Ramos (cell line): ENCODE data around the gene BPIFB2.
"Not testable (repeated sequence)": the region's sequence is repeated elsewhere in the genome, so short reads cannot be mapped to it uniquely, and the experiment has no call there.

ENCODE experiments used
- in situ Hi-C: fragments of 300-500 bp; cut with MboI; formaldehyde crosslinking; loops from one replicate; pipeline ENCODE4 v1.14.3; 2022; ENCODE audit warnings: low sequenced_read_pairs; ENCODE audit not compliant: unreplicated experiment

BPIFB2 gene

DNA sequence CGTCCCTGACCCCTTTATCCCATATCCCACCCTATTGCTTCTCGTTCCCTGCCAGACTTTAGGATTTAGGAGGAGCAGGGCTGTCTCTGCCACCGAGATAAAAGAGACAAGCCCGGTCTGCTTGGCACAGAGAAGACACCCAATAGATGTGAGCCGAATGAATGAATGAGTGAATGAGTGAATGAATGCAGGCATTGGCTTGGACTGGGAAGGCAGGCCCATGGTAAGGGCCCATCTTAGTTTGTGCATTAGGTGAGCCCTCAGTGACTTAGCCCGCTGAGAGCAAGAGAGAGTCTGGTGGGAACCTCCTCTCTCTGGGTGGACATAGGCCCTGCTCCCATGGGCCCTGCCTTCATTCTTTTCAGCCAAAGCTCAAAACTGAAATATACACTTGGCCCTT, 23.1 kb downstream of the BPIFB2 start:
- in situ Hi-C loops: no loop called here

DNA sequence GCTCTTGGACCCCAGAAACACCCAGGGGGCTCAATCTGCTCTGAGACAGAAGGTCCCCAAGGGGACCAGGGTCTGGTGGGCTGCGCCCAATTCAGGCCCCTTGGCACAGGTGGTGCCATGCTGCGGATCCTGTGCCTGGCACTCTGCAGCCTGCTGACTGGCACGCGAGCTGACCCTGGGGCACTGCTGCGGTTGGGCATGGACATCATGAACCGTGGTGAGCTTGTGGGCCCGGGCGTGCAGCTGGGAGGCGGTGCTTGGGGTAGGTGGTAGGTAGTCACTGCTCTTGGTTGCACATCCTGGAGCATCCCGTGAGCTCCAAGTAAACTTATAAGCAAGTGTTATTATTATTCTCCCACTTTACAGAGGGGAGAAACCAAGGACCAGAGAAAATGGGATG, 24.0 kb downstream of the BPIFB2 start, which contains the start of gene BPIFB6:
BPIFB6 (plus strand) TSS at position 118 of the 400 bp plus-strand sequence; CDS start at position 118, 0 bp downstream.
- in situ Hi-C loops: no loop called here

DNA sequence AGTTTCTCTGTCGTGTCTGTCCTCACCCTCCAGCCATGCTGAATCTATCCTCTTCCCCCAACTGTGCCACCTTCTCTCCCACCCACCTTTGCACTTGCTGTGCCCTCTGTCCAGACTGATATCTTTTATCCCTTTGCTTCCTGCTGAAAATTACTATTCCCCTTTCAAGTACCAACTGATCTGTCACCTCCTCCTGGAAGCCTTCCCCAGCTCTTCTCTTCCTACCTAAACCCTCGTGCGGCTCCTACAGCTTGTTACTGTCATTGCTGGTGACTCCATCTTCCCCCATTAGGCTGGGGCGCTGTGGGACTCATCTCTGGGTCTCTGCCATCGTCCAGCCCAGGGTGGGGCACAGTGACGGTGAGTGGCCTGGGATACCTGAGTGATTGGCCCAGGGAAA, 25.1 kb downstream of the BPIFB2 start:
- in situ Hi-C loops: no loop called here

DNA sequence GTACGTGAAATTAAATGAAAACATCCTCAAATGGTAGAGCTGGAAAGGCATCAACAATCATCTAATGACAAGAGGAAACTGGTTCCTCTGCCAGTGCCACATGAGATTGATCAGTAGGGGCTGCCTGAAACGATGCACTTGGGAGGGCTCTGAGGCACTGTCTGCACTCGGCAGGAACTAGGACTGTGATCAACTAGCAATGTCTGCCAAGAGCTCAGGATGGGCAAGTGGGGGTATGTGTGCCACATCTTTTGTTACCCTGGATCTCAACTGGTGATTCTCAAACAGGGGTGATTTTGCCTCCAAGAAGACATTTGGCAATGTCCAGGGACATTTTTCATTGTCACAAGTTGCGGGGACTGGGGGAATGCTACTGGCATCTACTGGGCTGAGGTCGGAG, 25.9 kb downstream of the BPIFB2 start:
- in situ Hi-C loops: no loop called here

DNA sequence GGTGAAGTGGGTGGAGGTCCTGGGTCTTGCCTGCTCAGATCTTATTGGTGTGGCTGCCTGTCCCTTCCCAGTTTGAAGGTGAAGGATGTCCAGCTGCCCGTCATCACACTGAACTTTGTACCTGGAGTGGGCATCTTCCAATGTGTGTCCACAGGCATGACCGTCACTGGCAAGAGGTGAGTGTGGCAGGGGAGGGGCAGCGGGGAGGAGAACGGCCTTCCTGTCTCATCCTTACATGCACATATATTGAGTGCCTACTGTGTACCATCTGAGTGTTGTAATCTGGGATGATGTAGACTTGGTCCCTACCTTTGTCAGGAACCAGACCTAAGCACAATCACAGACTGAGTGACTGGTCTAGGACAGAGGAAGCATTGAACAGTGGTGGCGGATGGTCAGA, 26.6 kb downstream of the BPIFB2 start:
- in situ Hi-C loops: no loop called here

DNA sequence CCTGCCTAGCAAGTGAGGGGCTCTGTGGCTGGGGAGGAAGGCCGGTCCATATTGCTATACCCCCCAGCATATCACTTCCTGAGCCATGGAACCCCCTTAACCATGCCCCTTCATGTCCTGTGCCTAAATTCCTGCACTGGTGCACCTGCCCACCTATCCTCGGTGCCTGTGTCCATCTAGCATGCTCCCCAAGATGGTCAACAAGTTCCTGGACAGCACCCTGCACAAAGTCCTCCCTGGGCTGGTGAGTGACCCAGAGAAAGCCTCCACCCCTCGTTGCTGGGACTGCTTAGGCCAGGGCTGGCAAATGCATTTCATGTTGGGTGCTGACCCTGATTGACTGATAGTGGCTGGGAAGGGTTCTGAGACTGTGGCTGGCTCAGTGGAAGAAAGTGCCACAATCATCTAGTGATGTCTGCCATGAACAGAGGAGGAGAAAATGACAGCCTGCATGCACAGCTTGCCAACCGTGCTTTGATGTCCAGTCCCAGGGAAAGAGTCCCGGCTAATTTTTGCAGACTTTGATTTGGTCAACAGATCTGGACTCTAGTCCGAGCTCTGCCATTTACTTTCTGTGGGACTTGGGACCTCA, 27.5 kb downstream of the BPIFB2 start:
- in situ Hi-C loops: no loop called here

DNA sequence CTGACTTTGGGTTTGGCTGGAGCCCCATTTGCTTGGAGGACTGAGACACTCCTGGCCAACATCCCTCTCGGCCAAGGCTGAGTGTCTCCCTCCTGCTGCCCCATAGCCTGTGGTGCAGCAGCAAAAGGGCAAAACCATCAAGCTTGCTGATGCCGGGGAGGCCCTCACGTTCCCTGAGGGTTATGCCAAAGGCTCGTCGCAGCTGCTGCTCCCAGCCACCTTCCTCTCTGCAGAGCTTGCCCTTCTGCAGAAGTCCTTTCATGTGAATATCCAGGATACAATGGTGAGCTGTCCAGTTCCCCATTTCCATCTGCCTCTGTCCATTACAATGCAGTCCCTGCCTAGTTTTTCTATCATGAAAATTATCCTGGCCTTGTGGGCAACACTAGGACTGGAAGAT, 30.0 kb downstream of the BPIFB2 start:
- in situ Hi-C loops: no loop called here

DNA sequence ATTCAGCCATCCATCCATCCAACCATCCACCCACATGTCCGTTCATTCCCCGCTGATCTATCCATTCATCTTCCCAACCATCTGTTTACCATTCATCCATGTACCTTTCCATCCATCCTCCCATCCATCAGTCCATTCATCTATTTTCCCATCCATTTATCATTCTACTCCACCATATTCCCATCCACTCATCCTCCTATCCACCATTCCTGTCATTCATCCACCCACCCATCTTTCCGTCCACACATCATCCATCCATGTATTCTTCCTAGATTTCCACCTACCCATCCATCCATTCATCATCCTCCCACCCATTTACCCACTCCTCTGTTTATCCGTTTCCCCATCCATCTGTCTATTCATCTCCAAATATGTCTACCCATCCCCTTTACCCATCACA, 30.7 kb downstream of the BPIFB2 start:
- in situ Hi-C loops: no loop called here

DNA sequence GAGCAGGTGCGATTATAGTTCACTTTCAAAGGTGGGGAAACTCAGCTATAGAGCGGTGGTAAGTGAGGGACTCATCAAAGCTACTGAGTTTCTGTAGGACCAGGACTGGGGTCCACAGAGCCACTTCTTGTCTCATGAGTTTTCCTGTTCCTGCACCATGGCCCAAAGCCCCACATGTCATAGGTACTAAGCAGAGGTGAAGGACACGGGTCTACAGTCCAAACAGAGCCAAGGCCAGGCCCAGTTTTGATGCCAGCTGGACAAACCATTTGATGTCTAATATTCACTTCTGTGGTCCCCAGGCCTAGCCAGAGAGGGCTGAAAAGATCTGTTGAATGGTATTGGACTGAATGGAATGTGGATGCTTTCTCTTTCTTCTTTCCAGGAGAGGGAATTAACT, 34.9 kb downstream of the BPIFB2 start:
- in situ Hi-C loops: no loop called here

DNA sequence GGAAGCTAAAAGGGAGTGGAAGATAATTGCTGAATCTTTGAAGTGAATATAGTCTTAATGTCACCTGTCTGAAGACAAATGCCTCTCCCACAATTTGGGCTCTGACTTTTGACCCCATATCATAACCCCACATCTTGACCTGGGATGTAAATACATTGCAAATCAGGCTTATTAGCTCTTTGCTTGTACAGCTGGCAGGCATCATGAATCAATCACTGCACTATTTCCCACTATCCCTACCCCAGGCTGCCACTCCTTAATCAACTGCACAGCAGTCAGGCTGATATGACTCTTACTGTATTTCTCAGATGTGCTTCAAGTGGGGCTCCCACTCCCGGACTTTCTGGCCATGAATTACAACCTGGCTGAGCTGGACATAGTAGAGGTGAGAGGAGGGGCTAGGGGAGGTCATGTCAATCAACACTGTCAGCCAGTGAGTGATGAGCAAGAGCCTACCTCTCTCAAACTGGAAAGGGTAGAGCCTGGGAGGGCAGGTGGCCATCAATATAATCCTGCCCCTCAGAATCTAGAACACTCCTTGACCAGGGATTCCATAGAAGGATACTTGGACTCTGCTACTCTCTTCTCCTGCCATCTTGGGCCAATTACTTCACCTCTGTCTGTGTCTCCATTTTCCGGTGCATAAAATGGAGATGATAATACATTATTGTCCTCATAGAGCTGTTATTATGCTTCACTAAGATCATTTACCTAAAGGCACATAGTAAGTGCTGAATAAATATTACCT, 35.7 kb downstream of the BPIFB2 start:
- in situ Hi-C loops: no loop called here

DNA sequence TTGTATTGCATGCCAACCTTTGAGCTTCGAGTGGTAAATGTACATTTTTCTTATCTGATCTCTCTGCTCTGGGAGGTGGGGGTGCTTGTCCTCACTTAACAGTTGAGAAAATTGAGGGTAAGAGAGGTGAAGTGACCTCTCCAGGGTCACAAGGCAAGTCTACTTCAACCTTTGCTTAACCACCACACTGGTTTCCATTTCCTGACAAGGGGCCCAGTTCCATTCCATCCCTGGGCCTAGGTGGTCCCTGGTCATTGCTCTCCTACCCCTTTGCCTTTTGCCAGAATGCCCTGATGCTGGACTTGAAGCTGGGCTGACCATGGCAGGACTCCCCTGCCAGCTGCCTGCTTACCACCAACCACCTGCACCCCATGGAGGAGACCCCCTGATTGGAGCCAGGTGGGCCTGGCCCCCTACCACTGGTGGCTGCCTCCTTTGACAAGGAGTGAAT, 36.3 kb downstream of the BPIFB2 start:
- in situ Hi-C loops: no loop called here

DNA sequence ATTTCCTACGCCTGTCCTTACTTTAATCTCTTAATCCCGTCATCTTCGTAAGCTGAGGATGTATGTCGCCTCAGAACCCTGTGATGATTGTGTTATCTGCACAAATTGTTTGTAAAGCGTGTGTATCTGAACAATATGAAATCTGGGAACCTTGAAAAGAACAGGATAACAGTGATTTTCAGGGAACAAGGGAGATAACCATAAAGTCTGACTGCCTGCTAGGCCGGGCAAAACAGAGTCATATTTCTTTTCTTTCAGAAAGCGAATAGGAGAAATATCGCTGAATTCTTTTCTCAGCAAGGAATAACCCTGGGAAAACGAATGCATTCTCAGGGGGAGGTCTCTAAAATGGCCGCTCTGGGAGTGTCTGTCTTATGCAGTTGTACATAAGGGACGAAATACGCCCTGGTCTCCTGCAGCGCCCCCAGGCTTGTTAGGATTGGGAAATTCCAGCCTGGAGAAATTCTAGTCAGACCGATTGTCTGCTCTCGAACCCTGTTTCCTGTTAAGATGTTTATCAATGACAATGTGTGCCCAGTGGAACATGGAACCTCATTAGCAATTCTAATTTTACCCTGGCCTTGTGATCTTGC, 37.7 kb downstream of the BPIFB2 start:
- in situ Hi-C loops: not testable (repeated sequence)

DNA sequence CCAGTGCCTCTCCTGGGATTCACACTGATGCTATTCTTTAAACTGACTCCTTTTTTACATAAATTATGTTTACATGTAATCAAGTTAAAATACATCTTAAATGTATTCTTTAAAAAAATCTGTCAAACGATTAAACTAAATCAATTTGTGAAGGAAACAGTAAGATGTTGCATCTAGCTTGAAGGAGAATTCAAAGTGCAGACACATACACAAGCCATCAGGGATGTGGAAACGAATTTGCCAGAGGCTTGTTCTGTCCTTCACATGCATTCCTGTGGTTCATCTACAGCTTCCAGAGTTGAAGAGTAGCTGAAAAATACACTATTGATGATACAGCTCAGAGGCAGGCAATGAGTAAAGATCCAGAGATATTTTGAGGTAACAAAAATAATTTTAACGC, 38.9 kb downstream of the BPIFB2 start:
- in situ Hi-C loops: no loop called here

DNA sequence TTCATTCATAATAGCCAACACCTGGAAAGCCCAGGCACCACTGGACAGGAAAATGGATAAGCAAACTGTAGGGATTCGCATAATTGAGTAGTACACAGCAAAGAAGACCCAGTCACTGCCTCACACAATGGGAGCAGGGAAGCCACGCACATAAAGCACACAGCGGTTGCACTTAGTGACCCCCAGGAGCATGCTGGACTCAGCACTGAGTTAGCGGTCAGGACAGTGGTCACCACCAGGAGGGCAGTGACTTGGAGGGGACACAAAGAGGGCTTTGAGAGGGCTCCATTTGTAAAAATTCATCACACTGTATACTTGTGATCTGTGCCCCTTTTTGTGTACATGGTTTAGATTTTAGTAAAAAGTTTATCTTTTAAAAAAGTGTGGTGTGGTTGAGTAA, 43.8 kb downstream of the BPIFB2 start:
- in situ Hi-C loops: no loop called here

DNA sequence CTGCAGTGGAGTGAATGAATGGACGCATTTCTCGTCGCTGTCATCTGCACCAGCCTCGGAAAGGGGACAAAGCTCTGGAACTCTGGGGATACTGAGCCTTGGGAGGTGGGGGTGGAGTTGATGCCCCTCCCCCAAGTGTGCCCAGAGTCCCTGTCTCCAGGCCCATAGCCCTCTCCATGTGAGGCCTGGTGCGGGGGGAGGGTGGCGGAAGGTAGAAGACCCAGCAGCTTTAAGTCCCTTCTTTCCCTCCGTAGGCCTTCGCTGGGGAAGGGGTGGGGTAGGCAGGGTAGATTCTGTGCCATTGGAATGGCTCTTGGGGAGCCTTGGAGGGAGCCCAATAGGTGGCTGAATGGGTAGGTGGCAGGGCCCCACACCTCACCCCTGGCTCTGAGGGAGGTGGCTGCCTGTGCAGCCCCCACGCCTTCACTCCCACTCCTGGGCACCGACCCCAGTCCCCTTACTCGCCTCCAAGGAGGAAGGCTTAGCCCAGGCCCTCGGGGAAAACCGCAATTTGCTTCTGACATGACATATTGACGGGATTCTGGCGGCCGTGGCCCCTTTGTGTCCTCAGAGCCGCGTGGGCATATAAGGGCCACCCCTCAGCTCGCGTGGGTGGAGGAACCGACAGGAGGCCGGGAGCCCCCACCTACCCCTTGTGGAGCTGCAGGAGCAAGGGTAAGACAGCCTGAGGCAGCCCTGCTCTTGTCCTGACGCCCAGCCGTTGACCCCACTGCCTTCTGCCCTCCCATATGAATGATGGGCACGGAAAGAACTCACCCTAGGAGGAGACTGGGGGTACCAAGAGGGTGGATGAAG, 46.0 kb downstream of the BPIFB2 start, which contains the start of gene BPIFB3:
BPIFB3 (plus strand) TSS at position 613 of the 816 bp plus-strand sequence. CDS start 1,533 bp downstream, outside the sequence.
- in situ Hi-C loops: no loop called here

DNA sequence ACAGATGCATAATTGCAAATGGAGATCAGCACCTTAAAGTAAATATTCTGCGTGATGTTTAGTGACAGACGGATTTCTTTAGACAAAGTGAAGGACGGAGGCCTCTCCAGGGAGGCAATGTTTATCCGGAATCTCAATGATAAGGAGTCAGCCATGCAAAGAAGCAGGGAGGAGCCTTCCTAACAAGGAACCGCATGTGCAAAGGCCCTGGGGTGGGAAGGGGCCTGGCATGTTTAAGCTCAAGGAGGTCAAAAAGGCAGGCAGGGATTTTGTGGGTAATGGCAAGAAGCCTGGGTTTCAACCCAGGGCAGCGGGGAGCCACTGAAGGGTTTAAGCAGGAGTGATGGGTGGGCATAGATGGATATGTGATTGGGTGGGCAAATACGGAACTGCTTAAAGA, 46.9 kb downstream of the BPIFB2 start:
- in situ Hi-C loops: no loop called here

DNA sequence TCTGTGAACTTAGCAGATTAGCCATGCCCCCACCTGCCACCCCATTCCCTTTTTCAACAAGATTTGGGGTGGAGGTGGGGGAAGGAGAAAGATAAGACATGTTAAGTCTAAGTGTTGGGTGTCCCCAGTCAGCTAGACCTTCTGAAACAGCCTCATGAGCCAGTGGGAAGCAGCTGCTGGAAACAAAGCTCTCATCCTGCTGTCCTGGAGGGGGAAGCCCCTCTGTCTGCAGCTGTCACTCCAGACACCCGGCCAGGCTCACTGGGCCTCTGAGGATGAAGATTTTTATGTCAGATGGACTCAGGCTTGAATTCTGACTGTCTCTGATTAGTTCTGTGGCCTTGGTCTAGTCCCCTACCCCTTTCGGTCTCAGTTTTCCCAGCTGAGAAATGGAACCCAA, 47.3 kb downstream of the BPIFB2 start:
- in situ Hi-C loops: no loop called here

DNA sequence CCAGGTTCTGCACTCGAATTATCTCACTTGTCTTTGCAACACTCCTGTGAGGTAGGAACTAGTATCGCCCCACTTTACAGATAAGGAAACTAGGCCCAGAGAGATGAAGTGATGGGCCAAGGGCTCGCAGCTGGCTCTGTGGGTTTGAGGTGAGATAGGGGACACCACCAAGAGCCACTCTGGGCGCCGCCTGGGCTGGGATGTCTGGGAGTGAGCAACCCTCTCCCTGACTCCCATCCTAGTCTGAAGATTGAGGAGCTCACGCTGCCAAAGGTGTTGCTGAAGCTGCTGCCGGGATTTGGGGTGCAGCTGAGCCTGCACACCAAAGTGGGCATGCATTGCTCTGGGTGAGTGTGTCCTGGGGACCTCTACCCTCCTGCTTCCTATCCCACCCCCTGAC, 51.6 kb downstream of the BPIFB2 start:
- in situ Hi-C loops: no loop called here

DNA sequence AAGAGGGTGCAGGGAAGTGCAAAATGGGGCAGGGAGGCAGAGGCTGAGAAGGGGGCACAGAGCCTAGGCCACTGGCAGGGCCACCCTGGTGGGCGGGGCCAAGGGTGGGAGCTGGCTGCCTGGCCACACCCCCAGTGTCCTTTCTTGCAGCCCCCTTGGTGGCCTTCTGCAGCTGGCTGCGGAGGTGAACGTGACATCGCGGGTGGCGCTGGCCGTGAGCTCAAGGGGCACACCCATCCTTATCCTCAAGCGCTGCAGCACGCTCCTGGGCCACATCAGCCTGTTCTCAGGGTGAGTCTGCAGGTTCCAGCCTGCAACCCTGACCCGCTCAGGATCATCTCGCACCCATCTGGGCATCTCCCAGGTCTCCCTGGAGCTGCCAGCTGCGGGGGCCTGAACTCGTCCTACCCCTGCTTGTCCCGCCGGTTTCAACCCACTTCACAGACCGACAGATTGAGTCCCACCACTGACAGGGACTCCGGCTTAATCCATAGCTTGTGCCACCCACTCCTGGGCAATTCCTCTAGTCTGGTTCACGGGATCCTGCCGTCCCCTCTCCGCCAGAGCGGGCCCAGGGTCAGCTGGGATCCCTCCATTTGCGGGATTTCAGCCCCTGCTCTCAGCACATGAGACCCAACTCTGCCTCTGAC, 52.4 kb downstream of the BPIFB2 start:
- in situ Hi-C loops: no loop called here

DNA sequence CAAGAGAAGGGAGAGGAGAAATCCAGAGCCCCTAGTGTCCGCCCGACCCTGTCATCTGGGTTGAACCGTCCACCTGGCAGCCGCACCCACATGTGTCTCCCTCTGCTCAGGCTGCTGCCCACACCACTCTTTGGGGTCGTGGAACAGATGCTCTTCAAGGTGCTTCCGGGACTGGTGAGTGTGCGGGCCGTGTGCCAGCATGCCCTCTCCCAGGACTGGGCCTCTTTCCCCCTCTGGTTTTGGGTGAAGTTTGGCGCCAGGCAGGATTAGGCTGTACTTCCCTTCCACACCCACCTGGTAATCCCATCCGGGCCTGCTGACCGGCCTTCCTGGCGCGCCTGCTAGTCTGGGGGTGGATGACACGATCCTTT, 54.1 kb downstream of the BPIFB2 start:
- in situ Hi-C loops: no loop called here
